ENCODE results near the gene RASAL1. TPM values are rescaled to one million over a fixed set of nuclear protein-coding genes. Genes with fewer than 3 reads are reported as not detected.

Gene RASAL1
- total RNA-seq, 1 donor from 2014 or later = 1.4 TPM

GRCh38 chr12:113088971-113089756 is 46.4 kb downstream of the RASAL1 start:
- H3K79me2 ChIP-seq (ENCODE audit: low read depth) = no peaks in the 10 kb centered on the region
- H3K4me3 ChIP-seq = no peak overlapping the region
- Mint-ChIP-seq H3K27ac (no peak overlapping the region), H3K27me3 (ENCODE audit: insufficient read depth, low read depth) (peaks cover 18% of the 10 kb centered on the region), H3K4me3 (peak overlapping the region; percentile 46), H3K4me1 (peaks cover 18% of the 10 kb centered on the region), H3K36me3 (no peaks in the 10 kb centered on the region), H3K9me3 (no peaks in the 10 kb centered on the region)
- H3K27ac ChIP-seq = no peak overlapping the region
- H3K36me3 ChIP-seq = no peaks in the 10 kb centered on the region
- no peak overlapping the region for H3K4me2 ChIP-seq
- peaks cover 4% of the 10 kb centered on the region for H3F3A ChIP-seq (ENCODE audit: low read depth)
- no peak for DNase-seq (ENCODE audit: low spot score)
- H3K4me1 ChIP-seq = no peaks in the 10 kb centered on the region
- H3K9ac ChIP-seq = no peak overlapping the region
- no peaks in the 10 kb centered on the region for H4K20me1 ChIP-seq (ENCODE audit: low read depth)
- TF ChIP-seq EZH2phosphoT487 (IDR thresholded peaks at IDR 0.05) (no peak), EZH2 (IDR thresholded peaks at IDR 0.05) (no peak), CTCF (IDR thresholded peaks at IDR 0.05) (no peak)
- no peak overlapping the region for H2AFZ ChIP-seq (replicated peaks)
- H3K9me3 ChIP-seq (ENCODE audit: low read depth) = no peaks in the 10 kb centered on the region
- peaks cover 17% of the 10 kb centered on the region for H3K27me3 ChIP-seq

GRCh38 chr12:113088037-113088436 is 47.5 kb downstream of the RASAL1 start:
- H3K27ac Mint-ChIP-seq = peak overlapping the region; percentile 80
- Histone ChIP-seq H3K79me2 (ENCODE audit: low read depth) (no peaks in the 10 kb centered on the region), H3K9me3 (ENCODE audit: low read depth) (no peaks in the 10 kb centered on the region), H4K20me1 (ENCODE audit: low read depth) (no peaks in the 10 kb centered on the region), H2AFZ (replicated peaks) (no peak overlapping the region), H3K4me3 (no peak overlapping the region), H3K36me3 (no peaks in the 10 kb centered on the region), H3K27me3 (peaks cover 17% of the 10 kb centered on the region), H3K27ac (no peak overlapping the region), H3K4me2 (no peak overlapping the region), H3F3A (ENCODE audit: low read depth) (no peaks in the 10 kb centered on the region), H3K4me1 (no peaks in the 10 kb centered on the region), H3K9ac (no peak overlapping the region)
- no peaks in the 10 kb centered on the region for H3K9me3 Mint-ChIP-seq
- TF ChIP-seq CTCF (IDR thresholded peaks at IDR 0.05) (no peak), EZH2 (IDR thresholded peaks at IDR 0.05) (no peak), EZH2phosphoT487 (IDR thresholded peaks at IDR 0.05) (no peak)
- peaks cover 18% of the 10 kb centered on the region for H3K4me1 Mint-ChIP-seq
- no peaks in the 10 kb centered on the region for H3K36me3 Mint-ChIP-seq
- no peak for DNase-seq (ENCODE audit: low spot score)
- peak overlapping the region; percentile 49 for H3K4me3 Mint-ChIP-seq
- H3K27me3 Mint-ChIP-seq (ENCODE audit: insufficient read depth, low read depth) = peaks cover 18% of the 10 kb centered on the region

GRCh38 chr12:113087193-113087592 is 48.4 kb downstream of the RASAL1 start:
- no peaks in the 10 kb centered on the region for H3K4me1 ChIP-seq
- Mint-ChIP-seq H3K27ac (no peak overlapping the region), H3K9me3 (no peaks in the 10 kb centered on the region), H3K4me1 (peaks cover 14% of the 10 kb centered on the region), H3K4me3 (no peak overlapping the region), H3K27me3 (ENCODE audit: insufficient read depth, low read depth) (peaks cover 14% of the 10 kb centered on the region), H3K36me3 (no peaks in the 10 kb centered on the region)
- H3F3A ChIP-seq (ENCODE audit: low read depth) = no peaks in the 10 kb centered on the region
- no peaks in the 10 kb centered on the region for H3K9me3 ChIP-seq (ENCODE audit: low read depth)
- H2AFZ ChIP-seq (replicated peaks) = no peak overlapping the region
- no peak overlapping the region for H3K4me2 ChIP-seq
- H3K79me2 ChIP-seq (ENCODE audit: low read depth) = no peaks in the 10 kb centered on the region
- H3K9ac ChIP-seq = no peak overlapping the region
- no peak for TF ChIP-seq CTCF (IDR thresholded peaks at IDR 0.05)
- TF ChIP-seq EZH2phosphoT487 (IDR thresholded peaks at IDR 0.05) = no peak
- no peak for TF ChIP-seq EZH2 (IDR thresholded peaks at IDR 0.05)
- no peak for DNase-seq (ENCODE audit: low spot score)
- peaks cover 11% of the 10 kb centered on the region for H3K27me3 ChIP-seq
- H3K36me3 ChIP-seq = no peaks in the 10 kb centered on the region
- H4K20me1 ChIP-seq (ENCODE audit: low read depth) = no peaks in the 10 kb centered on the region
- H3K4me3 ChIP-seq = no peak overlapping the region
- H3K27ac ChIP-seq = no peak overlapping the region
